Activated naive CD4-positive, alpha-beta T cell treated with anti-CD3 and anti-CD28 coated beads, Interleukin-2, amount 50 U/mL, for 72 hours (primary cell): ENCODE results near the gene TSPAN18. TPM values are rescaled to one million over a fixed set of nuclear protein-coding genes. Genes with fewer than 3 reads are reported as not detected.

Experiments used
- ATAC-seq, 2 donors: fragments of 150-1000 bp; cut with Tn5 transposase; 2 replicates each; pipeline ENCODE4 v1.10.0; 2021; ENCODE audit warnings: mild to moderate bottlenecking in 2 of 2, moderate library complexity in 2 of 2
- DNase-seq, 2 donors: peaks; one replicate each; pipeline ENCODE4 v3.0.0; 2021 to 2022; ENCODE audit warnings: low spot score in 2 of 2
- H3K27ac Mint-ChIP-seq, 2 donors: one replicate each; pipeline ENCODE4 v1.8.0; 2022; ENCODE audit warnings: mild to moderate bottlenecking in 2 of 2, mixed read lengths in 2 of 2
- H3K36me3 Mint-ChIP-seq, 2 donors: one replicate each; pipeline ENCODE4 v1.8.0; 2022; ENCODE audit warnings: mixed read lengths in 2 of 2
- H3K9me3 Mint-ChIP-seq, 2 donors: one replicate each; pipeline ENCODE4 v1.8.0; 2022; ENCODE audit warnings: mixed read lengths in 2 of 2
- total RNA-seq, 2 donors: library from RNA; stranded (reverse); gene quantifications; one replicate each; pipeline ENCODE4 v1.2.3, GENCODE V29; 2022

Gene TSPAN18
- total RNA-seq, 2 donors from 2014 or later: 2.3 to 3.6 TPM

GRCh38 chr11:44789496-44789895, 62.7 kb downstream of the TSPAN18 start:
- Mint-ChIP-seq H3K9me3 (no peaks in the 10 kb centered on the region), H3K36me3 (peaks cover 0 to 5% of the 10 kb centered on the region in 2 donors), H3K27ac (no peak overlapping the region)
- DNase-seq: no peak
- ATAC-seq: no peak

GRCh38 chr11:44790211-44790610, 63.4 kb downstream of the TSPAN18 start:
- Mint-ChIP-seq H3K36me3 (peaks cover 0 to 5% of the 10 kb centered on the region in 2 donors), H3K9me3 (no peaks in the 10 kb centered on the region), H3K27ac (no peak overlapping the region)
- DNase-seq: no peak
- ATAC-seq: no peak

GRCh38 chr11:44791316-44791925, 64.7 kb downstream of the TSPAN18 start:
- no peak for ATAC-seq
- no peaks in the 10 kb centered on the region for H3K9me3 Mint-ChIP-seq
- peaks cover 0 to 5% of the 10 kb centered on the region in 2 donors for H3K36me3 Mint-ChIP-seq
- no peak for DNase-seq
- no peak overlapping the region for H3K27ac Mint-ChIP-seq

GRCh38 chr11:44792171-44792570, 65.4 kb downstream of the TSPAN18 start:
- no peak for DNase-seq
- H3K9me3 Mint-ChIP-seq: no peaks in the 10 kb centered on the region
- H3K36me3 Mint-ChIP-seq: peaks cover 0 to 5% of the 10 kb centered on the region in 2 donors
- no peak overlapping the region for H3K27ac Mint-ChIP-seq
- ATAC-seq: no peak

GRCh38 chr11:44793350-44794090, 66.8 kb downstream of the TSPAN18 start:
- no peak for ATAC-seq
- Mint-ChIP-seq H3K27ac (no peak overlapping the region), H3K9me3 (no peaks in the 10 kb centered on the region), H3K36me3 (peaks cover 0 to 5% of the 10 kb centered on the region in 2 donors)
- DNase-seq: no peak

- Mint-ChIP-seq H3K27ac (peak overlapping the region in 1 of 2 donors; percentile 5), H3K9me3 (no peaks in the 10 kb centered on the region), H3K36me3 (no peaks in the 10 kb centered on the region)
- DNase-seq (no peak), ATAC-seq (no peak)
These were observed 69.2 kb downstream of the TSPAN18 start for GRCh38 chr11:44795803-44796535.

- no peak for DNase-seq
- no peak for ATAC-seq
- no peak overlapping the region for H3K27ac Mint-ChIP-seq
- no peaks in the 10 kb centered on the region for H3K36me3 Mint-ChIP-seq
- no peaks in the 10 kb centered on the region for H3K9me3 Mint-ChIP-seq
These were observed 70.3 kb downstream of the TSPAN18 start for GRCh38 chr11:44797051-44797450.

- ATAC-seq (no peak), DNase-seq (no peak)
- Mint-ChIP-seq H3K27ac (no peak overlapping the region), H3K36me3 (no peaks in the 10 kb centered on the region), H3K9me3 (no peaks in the 10 kb centered on the region)
These were observed 71.3 kb downstream of the TSPAN18 start for GRCh38 chr11:44797886-44798606.

- Mint-ChIP-seq H3K27ac (no peak overlapping the region), H3K36me3 (no peaks in the 10 kb centered on the region), H3K9me3 (no peaks in the 10 kb centered on the region)
- ATAC-seq: no peak
- no peak for DNase-seq
These were observed 71.8 kb downstream of the TSPAN18 start for GRCh38 chr11:44798607-44798972.

GRCh38 chr11:44799012-44799411, 72.2 kb downstream of the TSPAN18 start:
- no peak for DNase-seq
- Mint-ChIP-seq H3K9me3 (no peaks in the 10 kb centered on the region), H3K36me3 (no peaks in the 10 kb centered on the region), H3K27ac (no peak overlapping the region)
- ATAC-seq: no peak

GRCh38 chr11:44802347-44802746, 75.6 kb downstream of the TSPAN18 start:
- no peak for DNase-seq
- Mint-ChIP-seq H3K36me3 (no peaks in the 10 kb centered on the region), H3K9me3 (no peaks in the 10 kb centered on the region), H3K27ac (peak overlapping the region in 1 of 2 donors; percentile 24)
- no peak for ATAC-seq

- Mint-ChIP-seq H3K27ac (peak overlapping the region in 1 of 2 donors; percentile 17), H3K9me3 (no peaks in the 10 kb centered on the region), H3K36me3 (no peaks in the 10 kb centered on the region)
- no peak for ATAC-seq
- no peak for DNase-seq
These were observed 76.2 kb downstream of the TSPAN18 start for GRCh38 chr11:44803009-44803408.

GRCh38 chr11:44804449-44805437, 78.0 kb downstream of the TSPAN18 start:
- ATAC-seq: no peak
- Mint-ChIP-seq H3K9me3 (no peaks in the 10 kb centered on the region), H3K36me3 (no peaks in the 10 kb centered on the region), H3K27ac (peak overlapping the region in 1 of 2 donors; percentile 25)
- DNase-seq: no peak

GRCh38 chr11:44805596-44805995, 78.8 kb downstream of the TSPAN18 start:
- DNase-seq (no peak), ATAC-seq (no peak)
- H3K36me3 Mint-ChIP-seq: no peaks in the 10 kb centered on the region

GRCh38 chr11:44808053-44808753, 81.4 kb downstream of the TSPAN18 start:
- ATAC-seq (no peak), DNase-seq (no peak)
- Mint-ChIP-seq H3K9me3 (no peaks in the 10 kb centered on the region), H3K27ac (no peak overlapping the region), H3K36me3 (no peaks in the 10 kb centered on the region)

More at GRCh38 chr11:44805596-44805995, 78.8 kb downstream of the TSPAN18 start:
- no peak overlapping the region for H3K27ac Mint-ChIP-seq
- no peaks in the 10 kb centered on the region for H3K9me3 Mint-ChIP-seq
